HEK293T (cell line): Measurements from ENCODE around the gene FBN1.

Experiments
- CTCF ChIA-PET: fragments of 350-600 bp; formaldehyde crosslinking; extraction: SDS; loops from one replicate; lab custom pipeline; 2021; ENCODE audit warnings: antibody characterized with exemption, inconsistent platforms; lab: Yijun Ruan, JAX
- POLR2A ChIA-PET: fragments of 350-600 bp; formaldehyde crosslinking; extraction: SDS; loops from one replicate; lab custom pipeline; 2020; ENCODE audit warnings: antibody characterized with exemption, inconsistent platforms; lab: Yijun Ruan, JAX
- DNase-seq: peaks from one replicate; pipeline ENCODE4 v3.0.0; 2012; ENCODE audit warnings: mixed read lengths; ENCODE audit errors: extremely low spot score
- ARNT ChIP-seq: fragments of 450-650 bp; IDR thresholded peaks from 2 replicates; pipeline ENCODE4 v1.6.1; 2017; ENCODE audit warnings: mild to moderate bottlenecking
- BHLHE40 ChIP-seq: fragments of 450-650 bp; IDR thresholded peaks from 2 replicates; pipeline ENCODE4 v1.6.1; 2016; ENCODE audit warnings: mild to moderate bottlenecking, moderate library complexity, borderline replicate concordance
- CTBP1 ChIP-seq: fragments of 450-650 bp; IDR thresholded peaks from 2 replicates; pipeline ENCODE4 v1.6.1; 2016; ENCODE audit warnings: borderline replicate concordance
- ELF4 ChIP-seq: fragments of 450-650 bp; IDR thresholded peaks from 2 replicates; pipeline ENCODE4 v1.6.1; 2017; ENCODE audit warnings: antibody characterized with exemption
- FOXA1 ChIP-seq: fragments of 450-650 bp; IDR thresholded peaks from 2 replicates; pipeline ENCODE4 v1.6.1; 2016; ENCODE audit warnings: mild to moderate bottlenecking
- FOXK2 ChIP-seq: fragments of 450-650 bp; IDR thresholded peaks from 2 replicates; pipeline ENCODE4 v1.6.1; 2016; ENCODE audit warnings: mild to moderate bottlenecking
- FOXM1 ChIP-seq: fragments of 450-650 bp; IDR thresholded peaks from 2 replicates; pipeline ENCODE4 v1.6.1; 2017; ENCODE audit warnings: mild to moderate bottlenecking, borderline replicate concordance
- HDGF ChIP-seq: fragments of 450-650 bp; IDR thresholded peaks from 2 replicates; pipeline ENCODE4 v1.6.1; 2017; ENCODE audit warnings: antibody characterized with exemption, borderline replicate concordance
- L3MBTL2 ChIP-seq: fragments of 450-650 bp; conservative IDR thresholded peaks from 2 replicates; pipeline ENCODE4 v1.6.1; 2016; ENCODE audit warnings: mild to moderate bottlenecking
- LEF1 ChIP-seq: fragments of 450-650 bp; IDR thresholded peaks from 2 replicates; pipeline ENCODE4 v1.6.1; 2017; ENCODE audit warnings: mild to moderate bottlenecking, borderline replicate concordance
- NFRKB ChIP-seq: fragments of 450-650 bp; IDR thresholded peaks from 2 replicates; pipeline ENCODE4 v1.6.1; 2016; ENCODE audit warnings: mild to moderate bottlenecking, moderate library complexity
- SP1 ChIP-seq: fragments of 450-650 bp; IDR thresholded peaks from 2 replicates; pipeline ENCODE4 v1.6.1; 2017
- SUZ12 ChIP-seq: fragments of 450-650 bp; IDR thresholded peaks from 2 replicates; pipeline ENCODE4 v1.6.1; 2016; ENCODE audit warnings: mild to moderate bottlenecking
- TARDBP ChIP-seq: fragments of 450-650 bp; IDR thresholded peaks from 2 replicates; pipeline ENCODE4 v1.6.1; 2016
- ZNF384 ChIP-seq: fragments of 450-650 bp; IDR thresholded peaks from 2 replicates; pipeline ENCODE4 v1.6.1; 2016
- TF ChIP-seq, protein P1 (sequence below): fragments of 450-650 bp; IDR thresholded peaks from 2 replicates; pipeline ENCODE4 v1.6.1; 2016

FBN1 gene

DNA sequence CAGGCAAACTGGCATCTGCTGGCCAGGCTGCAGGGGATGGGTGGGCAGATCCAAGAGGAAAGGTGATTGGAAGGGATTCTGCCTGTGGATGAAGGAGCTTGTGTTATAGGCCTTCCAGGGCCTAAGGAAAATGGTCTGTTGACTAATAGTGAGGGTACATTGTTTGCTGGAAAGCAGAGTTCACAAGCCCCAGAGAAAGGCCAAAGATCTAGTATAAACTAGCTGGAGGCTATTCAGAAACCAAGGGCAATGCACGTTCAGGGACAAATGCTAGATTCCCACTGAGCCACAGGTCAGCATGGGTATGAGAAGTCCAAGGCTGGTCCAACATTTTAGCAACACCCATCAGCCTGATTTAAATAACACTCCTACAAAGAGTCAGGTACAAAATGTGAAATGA is 74.7 kb downstream of the FBN1 start:
- ChIA-PET CTCF (no interaction called here), POLR2A (no interaction called here)
- TF ChIP-seq NFRKB = no peak
- TF ChIP-seq L3MBTL2 = no peak
- TF ChIP-seq SP1 = no peak
- TF ChIP-seq CTBP1 = no peak
- no peak for TF ChIP-seq FOXA1
- TF ChIP-seq SUZ12 = no peak
- TF ChIP-seq FOXK2 = no peak
- no peak for TF ChIP-seq FOXM1
- DNase-seq = no peak

DNA sequence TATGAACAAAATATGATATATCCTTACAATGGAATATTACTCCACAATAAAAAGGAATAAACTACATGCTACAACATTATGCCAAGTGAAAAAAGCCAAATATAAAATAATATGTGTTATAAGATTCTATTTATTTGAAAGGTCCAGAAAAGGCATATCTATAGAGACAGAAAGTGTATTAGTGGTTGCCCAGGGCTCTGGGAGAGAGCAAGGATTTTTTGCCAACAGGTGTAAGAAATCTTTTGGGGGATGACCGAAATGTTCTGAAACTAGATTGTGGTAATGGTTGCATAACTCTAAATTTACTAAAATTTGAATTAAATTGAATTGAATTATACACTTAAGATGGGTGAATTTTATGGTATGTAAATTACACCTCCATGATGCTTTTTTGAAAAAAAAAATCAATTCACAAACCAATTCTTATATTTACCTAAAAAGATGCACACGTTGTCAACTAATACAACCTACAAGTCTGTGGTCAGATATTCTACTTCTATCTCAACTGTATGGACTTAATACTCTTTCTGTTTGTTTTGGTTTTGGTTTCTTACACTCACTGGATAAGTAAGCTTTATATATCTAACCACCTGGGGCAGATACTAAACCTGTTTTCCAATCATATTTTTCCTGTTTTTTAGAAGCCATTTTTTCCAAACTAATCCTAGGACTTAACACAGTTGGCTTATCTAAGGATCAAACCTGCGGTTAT is 75.8 kb downstream of the FBN1 start:
- no peak for TF ChIP-seq ZNF384
- no peak for TF ChIP-seq L3MBTL2
- no peak for TF ChIP-seq SP1
- no peak for TF ChIP-seq ARNT
- TF ChIP-seq SUZ12 = no peak
- no peak for TF ChIP-seq BHLHE40
- TF ChIP-seq LEF1 = no peak
- no peak for TF ChIP-seq CTBP1
- no peak for TF ChIP-seq FOXA1
- no peak for TF ChIP-seq NFRKB
- TF ChIP-seq HDGF = no peak
- TF ChIP-seq TARDBP = no peak
- TF ChIP-seq FOXK2 = no peak
- TF ChIP-seq ELF4 = no peak
- no peak for DNase-seq
- CTCF ChIA-PET = no interaction called here
- POLR2A ChIA-PET = no interaction called here

DNA sequence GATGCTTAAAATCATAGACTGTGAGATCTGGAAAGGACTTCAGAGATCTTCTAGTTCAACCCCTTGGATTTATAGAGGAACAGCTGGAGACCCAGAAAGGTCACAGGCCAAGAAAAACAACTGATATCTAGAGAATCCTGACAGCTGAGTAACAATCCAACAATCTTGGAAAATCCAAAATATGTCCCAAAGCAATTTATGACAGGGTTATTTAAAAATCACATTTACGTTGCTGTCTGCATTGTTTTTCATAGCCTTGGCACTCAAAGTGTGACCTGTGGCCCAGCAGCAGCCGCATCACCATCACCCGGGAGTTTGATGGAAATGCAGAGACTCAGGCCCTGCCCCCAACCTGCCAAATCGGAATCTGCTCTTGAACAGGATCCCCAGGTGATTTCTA is 78.8 kb downstream of the FBN1 start:
- no peak for DNase-seq
- TF ChIP-seq ELF4 (no peak), FOXM1 (no peak), FOXA1 (no peak), TARDBP (no peak), LEF1 (no peak)
- CTCF ChIA-PET = no interaction called here
- POLR2A ChIA-PET = no interaction called here

DNA sequence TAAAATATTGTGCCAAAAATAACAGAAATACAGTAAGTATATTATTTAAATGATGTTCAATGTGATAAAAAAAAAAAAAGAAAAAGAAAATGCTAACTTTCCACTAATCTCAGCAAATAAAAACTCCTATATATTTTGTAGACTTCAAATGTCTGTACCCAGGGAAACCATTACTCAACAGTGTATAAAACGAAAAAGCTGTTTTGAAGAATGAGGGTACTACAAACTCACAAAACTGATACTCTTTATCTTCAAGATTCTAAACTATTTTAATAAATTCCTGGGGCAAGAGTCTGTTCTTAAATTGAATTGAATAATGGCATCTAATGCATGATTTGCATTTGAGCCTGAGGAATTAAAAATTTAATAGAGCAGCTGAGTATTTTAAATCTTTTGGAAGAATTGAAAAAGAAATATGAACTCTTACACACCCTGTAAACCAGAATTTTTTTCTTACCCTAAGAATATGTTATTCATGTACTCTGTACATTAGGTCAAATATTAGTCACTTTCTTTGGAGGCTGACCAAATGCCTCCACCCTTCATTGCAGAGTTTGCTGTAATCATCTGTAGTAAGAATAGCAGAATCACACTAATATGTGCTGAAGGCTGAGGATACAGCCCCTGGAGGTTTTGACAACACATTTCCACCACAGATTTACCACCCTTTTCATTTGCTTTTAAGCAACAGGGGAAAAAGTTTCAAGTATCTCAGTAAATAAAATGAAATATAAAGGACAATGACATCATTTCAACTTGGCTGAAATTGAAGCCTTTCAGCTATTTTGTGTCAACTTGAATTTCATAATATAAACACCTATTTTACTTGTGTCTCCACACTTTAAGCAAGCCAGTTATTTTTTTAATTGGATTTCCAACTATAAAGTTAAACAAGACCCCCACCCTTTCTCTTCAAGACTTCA is 79.7 kb downstream of the FBN1 start:
- TF ChIP-seq ELF4 (no peak), NFRKB (no peak), CTBP1 (no peak), L3MBTL2 (no peak), BHLHE40 (no peak), HDGF (no peak), FOXA1 (no peak), FOXM1 (no peak), TARDBP (no peak), LEF1 (no peak)
- TF ChIP-seq, protein P1, sequence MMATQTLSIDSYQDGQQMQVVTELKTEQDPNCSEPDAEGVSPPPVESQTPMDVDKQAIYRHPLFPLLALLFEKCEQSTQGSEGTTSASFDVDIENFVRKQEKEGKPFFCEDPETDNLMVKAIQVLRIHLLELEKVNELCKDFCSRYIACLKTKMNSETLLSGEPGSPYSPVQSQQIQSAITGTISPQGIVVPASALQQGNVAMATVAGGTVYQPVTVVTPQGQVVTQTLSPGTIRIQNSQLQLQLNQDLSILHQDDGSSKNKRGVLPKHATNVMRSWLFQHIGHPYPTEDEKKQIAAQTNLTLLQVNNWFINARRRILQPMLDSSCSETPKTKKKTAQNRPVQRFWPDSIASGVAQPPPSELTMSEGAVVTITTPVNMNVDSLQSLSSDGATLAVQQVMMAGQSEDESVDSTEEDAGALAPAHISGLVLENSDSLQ = no peak
- ChIA-PET CTCF (interaction anchor here (0.7 kb wide), 1 partner anchor 1963 kb away, joined by 3 read pairs; no protein-coding TSS in a partner anchor), POLR2A (no interaction called here)
- DNase-seq = no peak

DNA sequence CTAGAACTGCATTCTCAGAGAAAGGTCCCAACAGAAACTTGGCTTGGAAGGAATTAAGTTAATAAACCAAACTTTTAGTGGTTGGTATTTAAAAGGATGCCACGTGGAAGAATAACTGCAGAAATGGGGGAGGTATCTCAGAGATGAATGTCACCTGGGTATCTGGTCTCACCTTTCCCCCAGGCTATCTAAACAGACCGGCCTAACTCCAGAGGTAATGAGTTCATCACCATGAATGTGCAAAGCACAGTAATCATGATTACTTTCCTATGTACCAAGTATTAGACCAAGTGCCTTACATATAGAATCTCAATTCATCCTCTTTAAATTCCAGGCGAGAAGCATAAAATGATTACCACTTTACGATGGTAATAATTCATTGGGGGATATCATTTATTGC is 80.8 kb downstream of the FBN1 start:
- CTCF ChIA-PET = no interaction called here
- TF ChIP-seq BHLHE40 (no peak), CTBP1 (no peak), NFRKB (no peak), ELF4 (no peak), TARDBP (no peak), SUZ12 (no peak), LEF1 (no peak), SP1 (no peak), ZNF384 (no peak), FOXA1 (no peak), FOXM1 (no peak)
- TF ChIP-seq, protein P1 = no peak
- DNase-seq = no peak
- POLR2A ChIA-PET = no interaction called here

DNA sequence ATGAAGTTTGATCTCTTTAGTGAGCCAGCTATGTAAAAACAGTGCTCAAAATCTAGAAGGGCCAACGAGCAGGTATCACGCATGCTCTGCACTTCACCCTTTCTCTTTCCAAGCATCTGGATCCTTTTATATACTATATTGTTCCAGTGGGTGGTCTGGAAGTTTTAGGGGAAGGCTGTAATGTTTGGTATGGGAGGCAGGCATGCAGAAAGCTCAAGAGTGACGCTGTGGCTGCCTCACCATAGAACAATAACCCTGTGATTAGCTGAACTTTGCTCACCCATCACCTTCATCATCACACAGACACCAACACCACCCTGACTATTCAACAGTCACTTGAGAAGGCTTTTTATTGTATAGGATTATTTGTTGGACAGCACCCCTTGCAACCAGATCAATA is 81.6 kb downstream of the FBN1 start:
- ChIA-PET CTCF (no interaction called here), POLR2A (no interaction called here)
- no peak for DNase-seq
- no peak for TF ChIP-seq FOXK2
- no peak for TF ChIP-seq CTBP1
- TF ChIP-seq HDGF = no peak
